Prostate gland (tissue), 2 donors: Measurements from ENCODE around the gene DAPK1.

Source experiments
- POLR2AphosphoS5 ChIP-seq: sonication (generic); formaldehyde crosslinking; IDR thresholded peaks from one replicate; pipeline ENCODE4 v1.6.1; 2017; ENCODE audit warnings: antibody characterized with exemption
- TF ChIP-seq, protein P1 (sequence below), 4 experiments: fragments of 200-600 bp in 2 of 4; fragments of 450-650 bp in 2 of 4; sonication (generic) in 2 of 4; IDR thresholded peaks; 1 replicate in 3 of 4; 2 replicates in 1 of 4; pipeline ENCODE4 v1.5.1; 2016 to 2019; ENCODE audit warnings: antibody characterized with exemption in 4 of 4, mild to moderate bottlenecking in 2 of 4, moderate library complexity in 2 of 4

DNA sequence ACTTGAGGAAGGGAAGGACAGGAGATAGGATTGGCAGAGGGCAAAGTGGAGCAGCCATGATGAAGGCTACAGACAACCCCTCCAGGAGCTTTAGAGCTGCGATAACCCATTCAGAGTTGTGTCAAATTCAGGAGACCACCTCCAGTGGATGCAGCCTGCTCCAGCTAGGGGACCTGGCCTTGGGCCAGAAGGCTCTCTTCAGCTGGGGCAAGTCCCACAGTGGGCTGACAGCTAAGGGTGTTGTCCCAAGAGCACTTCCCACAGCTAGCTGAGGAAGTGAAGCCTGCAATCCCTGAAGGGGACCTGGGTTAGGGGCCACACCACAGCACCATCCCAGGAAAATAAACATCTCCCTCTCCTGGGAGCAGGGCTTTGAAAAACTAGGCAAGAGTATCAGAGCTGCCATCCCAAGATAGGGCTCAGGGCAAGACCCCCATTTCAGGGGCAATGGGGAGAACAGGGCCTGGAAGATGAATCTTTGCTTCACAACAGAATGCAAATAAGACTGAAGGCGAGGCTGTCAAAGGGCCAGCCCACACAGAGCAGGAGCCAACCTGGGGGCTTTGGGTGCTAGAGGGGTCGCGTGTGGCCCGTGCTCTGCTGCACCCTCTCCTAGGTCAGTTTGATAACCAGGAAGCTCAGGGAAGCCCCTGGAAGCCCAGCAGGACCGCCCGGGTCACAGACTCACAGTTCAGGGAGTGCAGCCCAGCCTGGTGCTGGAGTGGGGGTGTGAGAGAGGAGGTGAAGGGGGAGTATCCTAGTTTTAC lies 19.3 kb upstream of the DAPK1 start:
- TF ChIP-seq, protein P1, sequence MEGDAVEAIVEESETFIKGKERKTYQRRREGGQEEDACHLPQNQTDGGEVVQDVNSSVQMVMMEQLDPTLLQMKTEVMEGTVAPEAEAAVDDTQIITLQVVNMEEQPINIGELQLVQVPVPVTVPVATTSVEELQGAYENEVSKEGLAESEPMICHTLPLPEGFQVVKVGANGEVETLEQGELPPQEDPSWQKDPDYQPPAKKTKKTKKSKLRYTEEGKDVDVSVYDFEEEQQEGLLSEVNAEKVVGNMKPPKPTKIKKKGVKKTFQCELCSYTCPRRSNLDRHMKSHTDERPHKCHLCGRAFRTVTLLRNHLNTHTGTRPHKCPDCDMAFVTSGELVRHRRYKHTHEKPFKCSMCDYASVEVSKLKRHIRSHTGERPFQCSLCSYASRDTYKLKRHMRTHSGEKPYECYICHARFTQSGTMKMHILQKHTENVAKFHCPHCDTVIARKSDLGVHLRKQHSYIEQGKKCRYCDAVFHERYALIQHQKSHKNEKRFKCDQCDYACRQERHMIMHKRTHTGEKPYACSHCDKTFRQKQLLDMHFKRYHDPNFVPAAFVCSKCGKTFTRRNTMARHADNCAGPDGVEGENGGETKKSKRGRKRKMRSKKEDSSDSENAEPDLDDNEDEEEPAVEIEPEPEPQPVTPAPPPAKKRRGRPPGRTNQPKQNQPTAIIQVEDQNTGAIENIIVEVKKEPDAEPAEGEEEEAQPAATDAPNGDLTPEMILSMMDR (IDR thresholded peaks at IDR 0.05) = no peak
- TF ChIP-seq POLR2AphosphoS5 = no peak
